GM06990 (cell line): ENCODE measurements around the gene HECW1.

ENCODE experiments used
- DNase-seq: peaks from one replicate; pipeline ENCODE4 v3.0.0-alpha.2; 2011; ENCODE audit not compliant: insufficient read length; ENCODE audit errors: extremely low read depth
- H3K27me3 ChIP-seq: replicated peaks from 2 replicates; pipeline ENCODE4 v1.6.0; 2011; ENCODE audit warnings: low read length; ENCODE audit not compliant: control insufficient read depth, insufficient read depth
- H3K36me3 ChIP-seq: 2 replicates; pipeline ENCODE4 v1.5.1; 2011; ENCODE audit warnings: low read length; ENCODE audit not compliant: control insufficient read depth, insufficient read depth
- H3K4me3 ChIP-seq: replicated peaks from 2 replicates; pipeline ENCODE4 v1.5.1; 2011; ENCODE audit warnings: low read depth, mild to moderate bottlenecking, control low read depth, low read length
- TF ChIP-seq, protein P1 (sequence below): IDR thresholded peaks from 2 replicates; pipeline ENCODE4 v1.5.1; 2011; ENCODE audit warnings: low read length, control low read depth, mild to moderate bottlenecking, inconsistent platforms; ENCODE audit not compliant: insufficient read depth, poor library complexity, severe bottlenecking

HECW1 gene

DNA sequence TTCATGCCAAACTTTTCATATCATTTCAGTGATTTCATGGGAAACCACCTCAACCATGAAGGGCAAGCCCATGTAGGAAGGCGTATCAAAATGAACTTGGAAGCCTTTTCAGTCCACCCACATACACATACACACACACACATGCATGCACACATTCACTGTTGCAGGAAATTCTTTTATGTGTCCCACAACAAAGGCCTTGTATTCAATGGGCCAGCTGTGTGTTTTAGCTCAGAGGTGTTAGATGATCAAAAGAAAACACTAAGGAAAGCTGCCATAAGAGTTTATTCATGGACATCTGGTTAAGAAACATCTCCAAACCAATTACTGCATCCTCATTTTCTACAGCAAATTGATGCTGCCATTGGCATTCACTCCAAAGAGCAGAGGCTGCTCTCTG lies 396.0 kb downstream of the HECW1 start:
- no peak for DNase-seq
- no peaks in the 10 kb centered on the region for H3K36me3 ChIP-seq
- no peak overlapping the region for H3K4me3 ChIP-seq
- no peaks in the 10 kb centered on the region for H3K27me3 ChIP-seq
- TF ChIP-seq, protein P1, sequence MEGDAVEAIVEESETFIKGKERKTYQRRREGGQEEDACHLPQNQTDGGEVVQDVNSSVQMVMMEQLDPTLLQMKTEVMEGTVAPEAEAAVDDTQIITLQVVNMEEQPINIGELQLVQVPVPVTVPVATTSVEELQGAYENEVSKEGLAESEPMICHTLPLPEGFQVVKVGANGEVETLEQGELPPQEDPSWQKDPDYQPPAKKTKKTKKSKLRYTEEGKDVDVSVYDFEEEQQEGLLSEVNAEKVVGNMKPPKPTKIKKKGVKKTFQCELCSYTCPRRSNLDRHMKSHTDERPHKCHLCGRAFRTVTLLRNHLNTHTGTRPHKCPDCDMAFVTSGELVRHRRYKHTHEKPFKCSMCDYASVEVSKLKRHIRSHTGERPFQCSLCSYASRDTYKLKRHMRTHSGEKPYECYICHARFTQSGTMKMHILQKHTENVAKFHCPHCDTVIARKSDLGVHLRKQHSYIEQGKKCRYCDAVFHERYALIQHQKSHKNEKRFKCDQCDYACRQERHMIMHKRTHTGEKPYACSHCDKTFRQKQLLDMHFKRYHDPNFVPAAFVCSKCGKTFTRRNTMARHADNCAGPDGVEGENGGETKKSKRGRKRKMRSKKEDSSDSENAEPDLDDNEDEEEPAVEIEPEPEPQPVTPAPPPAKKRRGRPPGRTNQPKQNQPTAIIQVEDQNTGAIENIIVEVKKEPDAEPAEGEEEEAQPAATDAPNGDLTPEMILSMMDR = no peak

DNA sequence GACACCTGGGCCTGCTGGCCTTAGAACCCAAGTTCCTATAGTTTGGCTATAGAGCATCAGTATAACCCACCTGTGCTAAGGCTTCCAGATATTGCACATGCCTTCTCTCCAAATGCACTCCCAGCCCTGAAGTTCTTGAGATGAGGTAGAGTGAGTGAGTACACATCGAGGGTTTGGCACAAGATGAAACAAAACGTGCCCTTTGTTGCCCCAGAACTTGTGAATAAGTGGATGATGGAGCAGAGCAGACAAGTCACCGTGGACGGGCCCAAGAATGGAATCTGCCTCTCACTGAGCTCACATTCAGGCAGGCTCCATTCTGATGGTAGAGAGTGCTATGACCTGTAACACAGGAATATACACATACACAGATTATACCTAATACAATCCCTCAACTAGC lies 397.5 kb downstream of the HECW1 start:
- Histone ChIP-seq H3K4me3 (no peak overlapping the region), H3K27me3 (no peaks in the 10 kb centered on the region), H3K36me3 (no peaks in the 10 kb centered on the region)
- DNase-seq = no peak
- TF ChIP-seq, protein P1 = no peak

DNA sequence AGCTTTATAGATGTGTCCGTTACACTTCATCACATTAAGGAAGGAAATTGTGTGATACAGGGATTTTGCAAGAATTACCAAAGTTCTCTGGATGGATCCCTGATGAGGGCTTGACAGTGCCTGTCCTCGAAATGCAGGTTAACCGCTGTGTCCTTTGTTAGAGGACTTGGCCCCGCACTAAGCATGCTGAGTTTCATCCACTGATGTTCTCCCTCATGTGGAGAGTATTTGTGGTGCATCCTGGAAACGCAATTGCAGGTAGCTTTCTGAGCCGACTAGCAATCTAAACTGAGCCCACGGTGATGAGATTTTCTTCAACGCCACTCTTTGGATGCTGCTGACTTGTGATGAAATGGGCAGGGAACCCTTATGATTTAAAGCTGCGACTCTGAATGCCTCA lies 398.6 kb downstream of the HECW1 start:
- no peak overlapping the region for H3K4me3 ChIP-seq
- DNase-seq = no peak
- TF ChIP-seq, protein P1 = no peak

DNA sequence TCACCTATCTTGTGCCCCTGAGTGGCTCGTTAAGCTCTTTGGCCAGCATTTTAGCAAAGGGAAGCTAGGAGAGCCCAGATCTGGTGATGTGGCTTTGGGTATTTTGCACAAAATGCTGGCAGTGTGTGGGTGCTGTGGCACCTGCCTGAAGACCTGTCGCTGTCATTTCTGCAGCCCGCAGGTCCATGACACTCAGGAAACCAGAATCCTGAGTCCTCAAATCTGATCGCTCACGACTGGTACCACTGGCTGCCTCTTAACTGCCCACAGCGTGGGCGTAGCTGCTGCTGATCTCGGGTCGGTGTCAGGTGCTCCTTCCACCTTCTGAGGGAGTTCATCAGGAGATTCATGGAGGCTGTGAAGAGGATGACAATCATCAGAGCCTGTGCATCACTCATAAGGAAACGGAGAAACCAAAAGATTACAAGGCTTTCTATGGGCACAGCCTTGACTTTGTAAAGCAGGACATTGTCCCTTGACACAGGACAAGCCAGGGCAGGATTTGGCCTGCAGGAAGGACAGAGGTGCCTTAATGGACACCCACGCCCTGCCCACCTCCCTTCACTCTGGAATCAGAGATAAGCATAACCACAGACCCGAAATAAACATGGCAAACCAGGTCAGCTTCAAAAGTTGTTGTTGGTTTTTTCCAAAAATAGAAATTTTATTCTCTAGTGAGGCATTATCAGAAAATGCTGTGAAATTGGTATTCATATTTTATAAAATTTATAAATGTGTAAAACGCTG lies 399.5 kb downstream of the HECW1 start:
- no peaks in the 10 kb centered on the region for H3K27me3 ChIP-seq
- H3K4me3 ChIP-seq = no peak overlapping the region
- H3K36me3 ChIP-seq = no peaks in the 10 kb centered on the region
- TF ChIP-seq, protein P1 = no peak
- no peak for DNase-seq

More for the DNA sequence above, 398.6 kb downstream of the HECW1 start:
- no peaks in the 10 kb centered on the region for H3K36me3 ChIP-seq
- no peaks in the 10 kb centered on the region for H3K27me3 ChIP-seq

DNA sequence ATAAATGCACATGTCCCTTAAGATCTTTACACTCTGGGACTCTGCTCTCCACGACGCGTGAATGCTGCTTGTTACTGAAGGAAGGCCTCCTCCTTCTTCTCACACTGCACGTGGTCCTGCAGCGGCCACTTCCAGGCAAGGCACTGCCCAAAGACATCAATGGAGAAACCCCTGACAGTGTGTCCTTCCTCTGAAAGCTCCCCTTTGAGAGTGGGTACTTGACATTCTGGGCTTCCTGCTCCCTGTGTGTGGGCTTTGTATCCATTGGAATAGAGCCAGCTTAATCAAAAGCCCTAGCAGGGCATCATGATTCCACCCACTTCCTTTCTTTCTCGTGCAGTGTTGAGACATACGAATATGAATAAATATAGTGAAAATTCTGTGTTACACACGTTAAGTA lies 400.8 kb downstream of the HECW1 start:
- Histone ChIP-seq H3K4me3 (no peak overlapping the region), H3K36me3 (no peaks in the 10 kb centered on the region), H3K27me3 (no peaks in the 10 kb centered on the region)
- no peak for DNase-seq
- TF ChIP-seq, protein P1 = no peak
